HG02642 (cell line): ENCODE data around the gene KCNAB3.
"Not testable (repeated sequence)": the region's sequence is repeated elsewhere in the genome, so short reads cannot be mapped to it uniquely, and the experiment has no call there.

Source experiments
- ATAC-seq: cut with Tn5 transposase; IDR thresholded peaks from one replicate; pipeline ENCODE4 v1.9.1; 2021; ENCODE audit warnings: mild to moderate bottlenecking; ENCODE audit not compliant: unreplicated experiment, poor library complexity

KCNAB3 gene

DNA sequence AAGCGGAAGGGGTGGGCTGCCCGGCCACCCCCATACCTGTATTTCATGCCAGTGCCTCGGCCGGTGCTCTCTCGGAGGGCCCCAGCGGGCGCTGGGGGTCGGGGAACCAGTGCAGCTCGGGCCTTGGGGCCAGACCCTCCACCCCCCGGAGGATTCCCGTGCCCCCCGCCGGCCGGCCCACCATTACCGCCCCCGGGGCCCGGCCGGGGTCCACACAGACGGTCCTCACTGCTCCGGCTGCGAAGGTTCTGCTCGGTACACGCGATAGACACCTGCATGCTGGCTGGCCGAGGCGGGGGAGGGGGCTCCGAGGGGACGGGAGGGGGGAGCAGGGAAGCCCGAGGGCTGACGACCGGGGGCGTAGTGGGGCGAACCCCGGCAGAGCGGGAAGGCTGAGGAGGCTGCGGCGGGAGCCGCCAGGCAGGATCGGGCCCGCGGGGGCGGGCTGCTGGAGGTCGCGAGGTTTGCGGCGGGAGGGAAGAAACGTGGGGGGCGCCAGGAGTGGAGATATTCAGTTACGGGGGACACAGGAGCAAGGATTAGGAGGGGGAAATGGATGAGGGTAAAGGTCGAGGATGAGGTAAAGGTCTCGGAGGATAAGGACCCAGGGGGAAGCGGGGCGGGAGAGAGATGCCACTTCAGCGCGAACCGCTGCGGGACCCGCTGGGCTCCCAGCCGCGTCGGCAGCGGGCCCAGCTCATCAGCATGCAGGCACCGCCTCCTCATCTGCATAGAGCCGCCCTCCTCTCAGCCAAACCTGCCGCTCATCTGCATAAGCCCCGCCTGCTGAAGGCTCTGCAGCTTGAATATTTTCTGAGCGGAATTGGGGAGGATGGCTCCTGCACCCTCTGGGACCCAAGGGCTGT lies at the start of gene KCNAB3:
TSS of gene KCNAB3 (minus strand) at position 699 of the 866 bp plus-strand sequence. CDS start at position 278, 421 bp downstream.
- no peak for ATAC-seq

DNA sequence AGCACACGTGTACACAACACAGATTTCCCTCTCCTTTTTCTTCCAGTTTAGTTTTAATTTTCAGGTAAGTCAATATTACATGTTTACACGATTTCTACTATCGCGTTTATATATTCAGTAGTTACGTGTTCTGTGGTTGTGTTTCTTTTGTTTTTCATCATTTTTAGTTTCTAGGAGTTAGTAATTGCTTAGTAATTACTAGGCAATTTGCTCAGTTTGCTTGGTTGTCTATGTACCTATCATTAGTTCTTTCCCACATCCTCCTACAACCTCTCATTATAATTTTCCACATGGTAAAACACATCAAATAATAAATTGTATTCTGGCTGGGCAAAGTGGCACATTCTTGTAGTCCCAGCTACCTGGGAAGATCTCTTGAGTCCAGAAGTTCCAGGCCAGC lies 48.1 kb upstream of the KCNAB3 start:
- ATAC-seq = no peak

DNA sequence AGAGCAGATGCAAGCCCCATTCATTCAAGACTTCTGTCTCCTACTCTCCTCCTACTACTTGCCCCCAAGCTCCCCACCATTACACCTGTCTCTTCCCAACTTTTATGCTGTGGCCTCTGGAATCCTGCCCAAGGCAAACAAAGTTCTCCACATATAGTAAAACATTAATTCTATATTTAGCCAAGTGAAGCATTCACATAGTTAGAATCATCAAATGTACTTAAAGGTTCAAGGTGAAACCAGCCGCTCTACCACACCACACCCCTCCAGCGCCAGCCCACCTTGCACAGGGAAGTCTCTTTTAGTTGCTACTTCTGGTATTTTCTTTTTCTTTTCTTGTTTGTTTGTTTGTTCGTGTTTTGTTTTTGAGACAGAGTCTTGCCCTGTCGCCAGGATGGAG lies 47.4 kb upstream of the KCNAB3 start:
- ATAC-seq = no peak

DNA sequence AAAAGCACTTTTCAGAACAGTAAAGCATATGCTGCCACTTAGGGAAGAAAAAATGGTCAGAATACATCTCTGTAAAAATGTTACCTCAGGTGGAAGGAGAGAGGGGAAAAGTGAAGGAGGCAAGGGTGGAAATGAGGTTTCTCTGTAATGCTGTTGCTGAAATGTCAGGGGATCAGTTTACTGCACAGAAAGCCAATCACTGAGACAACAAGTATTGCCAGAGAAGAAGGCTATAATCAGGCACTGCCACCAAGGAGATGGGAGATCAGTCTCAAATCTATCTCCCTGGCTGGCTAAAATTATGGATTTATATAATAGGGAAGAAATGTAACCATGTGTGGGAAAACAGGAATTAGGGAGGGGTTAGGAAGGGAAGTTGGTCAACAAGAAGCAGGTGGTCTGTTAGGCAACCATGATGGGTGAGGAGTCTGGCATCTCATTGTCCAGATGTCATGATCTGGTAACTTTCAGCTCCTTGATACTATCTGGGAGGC lies 45.0 kb upstream of the KCNAB3 start:
- ATAC-seq = no peak

DNA sequence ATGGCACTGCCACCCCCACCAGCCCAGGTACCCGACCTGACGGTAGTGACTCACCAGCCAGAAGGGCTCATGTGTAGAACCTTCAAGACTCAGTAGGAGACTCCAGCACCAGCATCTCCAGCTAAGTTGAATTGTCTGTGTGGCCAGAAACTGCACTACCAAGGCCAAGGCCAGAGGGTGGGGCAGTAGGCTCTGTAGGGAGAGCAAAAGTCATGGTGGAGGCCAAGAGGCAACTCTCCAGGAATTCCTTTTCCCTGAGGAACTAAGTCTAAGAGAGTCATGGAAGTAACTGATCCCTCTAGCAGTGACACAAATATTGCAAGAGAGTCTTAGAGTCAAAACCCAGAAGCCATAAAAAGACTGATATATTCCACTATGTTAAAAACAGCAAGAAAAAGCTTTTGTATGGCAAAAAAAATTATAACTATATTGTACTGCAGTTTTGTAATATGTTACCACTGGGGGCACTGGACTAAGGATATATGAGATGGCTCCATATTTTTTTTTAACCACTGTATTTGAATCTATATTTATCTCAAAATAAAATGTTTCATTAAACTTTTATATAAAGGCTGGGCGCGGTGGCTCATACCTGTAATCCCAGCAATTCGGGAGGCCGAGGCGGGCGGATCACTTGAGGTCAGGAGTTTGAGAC lies 42.6 kb upstream of the KCNAB3 start:
- no peak for ATAC-seq

DNA sequence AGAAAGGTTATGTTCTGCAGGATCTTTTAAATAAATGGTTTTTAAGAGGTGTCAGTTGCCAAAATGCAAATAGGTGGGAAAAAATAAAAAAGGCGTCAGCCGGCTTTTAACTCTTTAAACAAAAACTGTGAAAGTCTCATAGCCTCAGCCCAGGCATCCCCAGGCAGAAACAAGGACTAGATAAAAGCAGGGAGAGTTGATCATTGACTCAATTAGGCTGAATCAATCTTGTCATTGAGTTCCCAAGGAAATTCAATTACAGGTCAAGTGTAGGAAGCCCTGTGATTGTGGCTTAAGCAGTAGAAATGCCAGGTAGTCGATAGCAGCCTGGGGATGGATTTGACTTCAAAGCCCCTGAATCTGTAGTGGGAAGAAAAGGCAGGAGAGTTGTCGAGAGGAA lies 42.0 kb upstream of the KCNAB3 start:
- ATAC-seq = no peak

DNA sequence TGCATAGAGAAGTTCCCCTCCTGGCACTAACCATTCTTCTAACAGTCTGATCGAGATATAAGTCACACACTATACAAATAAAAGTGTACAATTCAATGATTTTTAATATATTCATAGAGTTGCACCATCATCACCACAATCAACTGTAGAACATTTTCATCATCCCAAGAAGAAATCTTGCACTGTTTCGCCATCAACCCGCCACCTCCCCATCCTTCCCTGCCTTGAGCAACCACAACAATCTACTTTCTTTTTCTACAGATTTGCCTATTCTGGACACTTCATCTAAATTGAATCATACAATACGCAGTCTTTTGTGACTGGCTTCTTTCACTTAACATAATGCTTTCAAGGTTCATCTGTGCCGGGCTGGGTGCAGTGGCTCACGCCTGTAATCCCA lies 39.8 kb upstream of the KCNAB3 start:
- no peak for ATAC-seq

DNA sequence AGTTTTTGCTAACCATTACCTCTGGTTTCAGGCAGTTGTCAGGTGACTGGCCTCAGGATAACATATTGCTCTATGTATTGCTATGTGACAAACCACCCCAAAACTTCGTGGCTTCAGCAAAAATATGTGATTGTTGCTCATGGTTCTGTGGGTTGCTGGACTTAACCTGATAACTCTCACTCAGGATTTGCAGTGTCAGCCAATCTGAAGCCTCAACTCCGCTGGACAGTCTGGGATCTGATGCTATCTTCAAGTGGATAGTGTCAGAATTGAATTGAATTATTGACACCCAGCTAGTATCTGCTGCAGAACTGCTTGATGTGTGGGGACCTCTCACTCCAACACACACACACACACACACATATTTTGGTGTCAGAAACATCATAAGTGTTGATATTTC lies 38.1 kb upstream of the KCNAB3 start:
- ATAC-seq = no peak

DNA sequence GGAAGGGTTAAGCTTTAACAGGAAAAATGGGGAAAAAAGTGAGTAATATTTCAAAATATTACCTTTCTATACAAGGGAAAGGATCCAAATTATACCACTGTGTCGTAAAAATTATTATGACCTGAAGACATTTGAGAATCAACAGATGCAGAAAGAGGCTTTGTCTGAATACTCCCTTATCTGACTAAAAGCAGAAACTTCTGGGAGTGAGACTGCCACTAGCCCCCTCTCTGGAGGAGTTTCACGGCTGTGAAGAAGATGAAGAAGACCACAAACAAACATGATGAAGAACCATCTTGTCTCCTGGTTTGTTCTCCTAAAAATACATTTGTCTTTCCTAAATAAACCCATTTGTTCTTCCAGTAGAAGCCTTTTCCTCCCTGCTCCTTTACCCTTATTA lies 31.8 kb upstream of the KCNAB3 start:
- no peak for ATAC-seq

DNA sequence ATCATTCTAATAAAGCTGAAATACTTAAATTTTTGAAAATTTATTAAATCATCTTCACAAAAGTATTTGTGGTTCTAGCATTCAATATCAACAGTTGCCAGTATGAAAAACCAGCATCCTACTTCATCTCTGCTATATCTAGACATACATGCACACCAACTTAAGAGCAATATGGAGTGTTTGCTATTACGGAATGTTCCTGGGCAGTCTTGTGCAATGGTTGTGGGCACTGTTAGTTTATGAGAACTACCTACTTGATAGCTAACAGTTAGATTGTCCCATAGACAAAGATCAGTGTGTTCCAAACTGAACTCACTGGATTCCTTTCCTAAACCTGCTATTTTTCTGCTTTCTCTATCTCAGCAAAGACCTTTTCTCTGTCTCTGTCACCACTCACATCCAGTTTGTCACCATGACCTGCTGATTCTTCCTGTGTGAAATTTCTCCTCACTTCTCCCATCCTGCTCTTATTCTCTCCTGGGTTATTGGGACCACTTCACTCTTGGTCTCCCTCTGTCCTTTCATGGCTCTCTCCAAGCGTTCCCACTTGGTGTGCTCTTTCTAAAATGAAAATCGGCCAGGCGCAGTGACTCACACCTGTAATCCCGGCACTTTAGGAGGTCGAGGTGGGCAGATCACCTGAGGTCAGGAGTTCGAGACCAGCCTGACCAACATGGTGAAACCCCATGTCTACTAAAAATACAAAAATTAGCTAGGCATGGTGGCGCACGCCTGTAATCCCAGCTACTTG lies 30.0 kb upstream of the KCNAB3 start:
- no peak for ATAC-seq

DNA sequence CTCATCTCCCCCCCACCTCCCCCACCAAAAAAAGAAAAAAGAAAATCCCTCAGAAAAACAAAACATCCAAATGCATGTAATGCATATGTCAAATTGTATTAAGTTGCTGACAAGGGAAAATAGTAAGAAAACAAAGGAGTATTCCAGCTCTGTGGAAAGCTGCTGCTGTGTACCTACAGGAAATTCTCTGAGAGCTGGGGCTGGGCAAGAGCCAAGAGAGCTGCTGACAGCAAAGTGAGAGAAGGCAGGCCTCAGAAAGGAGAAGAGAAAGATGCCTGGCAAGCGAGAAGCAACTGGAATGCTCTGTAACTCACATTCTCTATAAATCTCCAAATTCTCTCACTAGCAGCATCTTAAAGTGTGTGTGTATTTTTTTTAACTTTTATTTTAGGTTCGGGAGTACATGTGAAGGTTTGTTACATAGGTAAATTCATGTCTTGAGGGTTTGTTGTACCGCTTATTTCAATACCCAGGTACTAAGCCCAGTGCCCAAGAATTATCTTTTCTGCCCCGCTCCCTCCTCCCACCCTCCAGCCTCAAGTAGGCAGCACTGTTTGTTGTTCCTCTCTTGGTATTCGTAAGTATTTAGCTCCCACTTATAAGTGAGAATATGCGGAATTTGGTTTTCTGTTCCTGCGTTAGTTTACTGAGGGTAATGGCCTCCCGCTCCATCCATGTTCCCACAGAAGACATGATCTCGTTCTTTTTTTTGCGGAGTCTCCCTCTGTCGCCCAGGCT lies 26.7 kb upstream of the KCNAB3 start:
- ATAC-seq = no peak

DNA sequence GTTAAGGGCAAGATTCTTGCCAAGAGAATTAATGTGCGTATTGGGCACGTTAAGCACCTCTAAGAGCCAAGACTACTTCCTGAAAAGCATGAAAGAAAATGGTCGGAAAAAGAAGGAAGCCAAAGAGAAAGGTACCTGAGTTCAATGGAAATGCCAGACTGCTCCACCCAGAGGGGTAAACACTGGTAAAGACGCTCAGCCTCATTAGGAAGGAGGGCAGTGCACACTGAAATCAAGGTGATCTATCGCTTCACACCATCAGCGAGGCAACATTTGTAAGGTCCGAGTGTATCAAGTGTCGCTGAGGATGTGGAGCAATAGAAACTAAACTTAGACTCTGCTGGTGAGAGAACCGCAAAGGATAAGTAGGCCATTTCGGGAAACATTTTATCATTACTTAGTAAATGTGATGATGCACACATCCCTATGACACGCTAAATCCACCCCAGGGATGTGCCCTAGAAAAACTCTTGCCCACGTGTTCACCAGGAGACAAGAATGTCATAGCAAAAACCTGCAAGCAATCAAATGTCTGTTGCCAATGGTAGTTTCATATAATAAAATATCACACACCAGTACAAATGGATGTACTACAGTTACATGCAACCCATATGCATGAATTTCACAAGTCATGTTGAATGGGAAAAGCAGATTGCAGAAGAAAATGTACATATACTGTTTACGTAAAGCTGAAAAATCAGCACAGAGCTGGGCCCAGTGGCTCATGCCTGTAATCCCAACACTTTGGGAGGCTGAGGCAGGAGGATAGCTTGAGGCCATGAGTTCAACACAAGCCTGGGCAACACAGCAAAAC lies 26.0 kb upstream of the KCNAB3 start:
- ATAC-seq = no peak

DNA sequence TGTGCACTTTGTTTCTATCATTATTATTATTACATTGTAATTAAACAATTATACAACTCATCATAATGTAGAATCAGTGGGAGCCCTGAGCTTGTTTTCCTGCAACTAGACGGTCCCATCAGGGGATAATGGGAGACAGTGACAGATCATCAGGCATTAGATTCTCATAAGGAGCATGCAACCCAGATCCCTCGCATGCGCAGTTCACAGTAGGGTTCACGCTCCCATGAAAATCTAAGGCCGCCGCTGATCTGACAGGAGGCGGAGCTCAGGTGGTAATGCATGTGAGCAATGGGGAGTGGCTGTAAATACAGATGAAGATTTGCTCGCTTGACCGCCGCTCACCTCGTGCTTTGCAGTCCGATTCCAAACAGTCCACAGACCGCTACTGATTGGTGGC lies 23.6 kb upstream of the KCNAB3 start:
- ATAC-seq = not testable (repeated sequence)

DNA sequence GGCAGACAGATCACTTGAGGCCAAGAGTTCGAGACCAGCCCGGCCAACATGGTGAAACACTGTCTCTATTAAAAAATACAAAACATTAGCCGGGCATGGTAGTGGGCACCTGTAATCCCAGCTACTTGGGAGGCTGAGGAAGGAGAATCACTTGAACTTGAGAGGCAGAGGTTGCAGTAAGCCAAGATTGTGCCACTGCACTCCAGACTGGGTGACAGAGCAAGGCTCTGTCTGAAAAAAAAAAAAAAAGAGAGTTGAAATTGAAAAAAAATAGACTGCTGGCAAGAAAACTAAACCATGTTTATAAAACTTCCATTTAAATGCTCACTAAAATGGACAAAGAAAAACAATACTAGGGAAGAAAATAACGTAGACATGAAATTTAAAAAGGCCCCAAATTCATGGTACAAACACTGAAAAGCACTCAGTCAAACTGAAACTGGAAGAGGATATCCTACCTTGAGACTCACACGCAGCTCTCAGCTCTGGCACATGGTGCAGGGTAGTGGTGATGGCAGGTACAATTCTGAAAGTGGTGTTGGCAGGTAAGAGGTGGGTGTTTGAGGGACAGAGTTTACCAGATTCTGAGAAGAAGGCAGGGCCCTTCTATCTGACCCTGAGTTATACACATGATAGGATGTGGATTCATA lies 21.6 kb upstream of the KCNAB3 start:
- no peak for ATAC-seq

DNA sequence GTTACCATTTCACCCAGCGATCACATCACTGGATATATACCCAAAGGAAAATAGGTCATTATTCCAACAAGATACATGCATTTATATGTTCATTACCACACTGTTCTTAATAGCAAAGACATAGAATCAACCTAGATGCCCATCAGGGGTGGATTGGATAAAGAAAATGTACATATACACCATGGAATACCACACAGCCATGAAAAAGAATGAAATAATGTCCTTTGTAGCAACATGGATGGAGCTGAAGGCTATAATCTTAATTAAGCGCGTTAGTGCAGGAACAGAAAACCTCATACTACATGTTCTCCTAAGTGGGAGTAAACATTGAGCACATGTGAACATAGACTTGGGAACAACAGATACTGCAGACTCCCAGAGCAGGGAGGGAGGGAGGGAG lies 20.9 kb upstream of the KCNAB3 start:
- ATAC-seq = no peak

DNA sequence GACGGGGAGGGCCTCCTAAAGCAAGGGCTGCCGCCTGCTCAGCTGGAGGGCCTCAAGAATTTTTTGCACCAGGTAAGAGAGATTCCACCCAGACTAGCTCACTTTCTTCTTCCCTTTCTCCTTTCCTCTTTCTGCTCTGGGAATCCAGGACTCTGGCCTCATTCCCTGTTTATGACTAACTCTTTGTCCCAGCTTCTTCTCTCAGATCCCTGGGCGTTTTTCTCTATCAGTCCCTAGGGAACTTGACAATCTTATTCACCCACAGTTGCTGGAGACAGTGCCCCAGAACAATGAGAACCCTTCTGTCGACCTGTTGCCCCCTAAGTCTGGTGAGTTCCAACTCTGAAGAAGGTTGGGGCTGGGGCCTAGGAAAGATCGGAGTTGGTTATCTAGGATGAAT lies 18.0 kb upstream of the KCNAB3 start:
- ATAC-seq = no peak

DNA sequence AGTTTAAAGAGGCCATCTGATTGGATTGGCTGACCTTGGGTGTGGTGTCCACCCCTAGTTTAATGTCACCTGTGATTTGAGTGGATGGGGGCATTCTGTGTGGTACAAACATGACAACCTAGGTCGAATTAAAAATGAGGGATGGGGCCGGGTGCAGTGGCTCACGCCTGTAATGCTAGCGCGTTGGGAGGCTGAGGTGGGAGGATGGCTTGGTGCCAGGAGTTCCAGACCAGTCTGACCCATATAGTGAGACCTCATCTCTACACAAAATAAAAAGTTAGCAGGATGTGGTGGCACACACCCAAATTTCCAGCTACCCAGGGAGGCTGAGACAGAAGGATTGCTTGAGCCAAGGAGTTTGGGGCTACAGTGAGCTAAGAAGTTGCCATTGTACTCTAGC lies 16.8 kb upstream of the KCNAB3 start:
- no peak for ATAC-seq

DNA sequence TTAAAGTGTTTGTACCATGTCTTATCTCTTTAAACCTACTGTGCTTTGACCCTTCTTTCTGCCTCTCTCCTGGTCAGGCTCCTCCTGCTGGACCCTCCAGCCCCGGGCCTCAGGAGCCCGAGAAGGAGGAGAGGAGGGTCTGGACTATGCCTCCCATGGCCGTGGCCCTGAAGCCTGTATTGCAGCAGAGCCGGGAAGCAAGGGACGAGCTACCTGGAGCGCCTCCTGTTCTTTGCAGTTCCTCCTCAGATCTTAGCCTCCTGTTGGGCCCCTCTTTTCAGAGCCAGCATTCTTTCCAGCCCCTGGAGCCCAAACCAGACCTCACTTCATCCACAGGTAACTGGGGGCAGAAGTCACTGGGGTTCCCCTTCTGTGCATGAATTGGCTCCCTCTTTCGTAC lies 16.0 kb upstream of the KCNAB3 start:
- no peak for ATAC-seq

DNA sequence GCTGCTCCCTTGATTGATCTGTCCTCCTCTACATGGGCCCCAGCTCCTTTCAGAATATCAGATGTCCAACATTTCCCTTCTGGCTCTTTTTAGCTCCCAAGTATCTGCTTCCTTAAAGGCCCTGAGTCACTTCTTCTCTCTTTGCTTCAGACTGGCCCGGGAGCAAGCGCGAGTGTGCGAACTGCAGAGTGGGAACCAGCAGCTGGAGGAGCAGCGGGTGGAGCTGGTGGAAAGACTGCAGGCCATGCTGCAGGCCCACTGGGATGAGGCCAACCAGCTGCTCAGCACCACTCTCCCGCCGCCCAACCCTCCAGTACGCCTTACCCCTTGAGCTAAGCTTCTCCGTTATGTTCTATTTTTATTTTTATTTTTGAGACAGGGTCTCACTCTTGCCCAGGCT lies 14.7 kb upstream of the KCNAB3 start:
- no peak for ATAC-seq
